Neural cell (in vitro differentiated cells): Measurements from ENCODE around the gene CDK15. TPM values are rescaled to one million over a fixed set of nuclear protein-coding genes. Genes with fewer than 3 reads are reported as not detected.

Experiments
- H2AFZ ChIP-seq: fragments of 200-600, 300-800 bp; sonication (generic), shearing (Covaris generic); 2 replicates; pipeline ENCODE4 v1.6.0; 2014; ENCODE audit warnings: low read depth, mild to moderate bottlenecking, antibody characterized with exemption, low read length, moderate library complexity
- H3F3A ChIP-seq: fragments of 200-600 bp; shearing (Covaris generic); 2 replicates; pipeline ENCODE4 v1.6.1; 2016; ENCODE audit warnings: mild to moderate bottlenecking, moderate library complexity, mixed read lengths, antibody characterized with exemption, low read length; ENCODE audit not compliant: insufficient read depth, poor library complexity, severe bottlenecking
- H3K27ac ChIP-seq: fragments of 200-600, 300-800 bp; sonication (generic), shearing (Covaris generic); 2 replicates; pipeline ENCODE4 v1.5.1; 2014; ENCODE audit warnings: mild to moderate bottlenecking, low read length, moderate library complexity
- H3K27me3 ChIP-seq: fragments of 300-800, 200-600 bp; sonication (generic), shearing (Covaris generic); 2 replicates; pipeline ENCODE4 v1.6.0; 2014; ENCODE audit warnings: mild to moderate bottlenecking, low read depth, low read length, moderate library complexity; ENCODE audit not compliant: insufficient read depth
- H3K36me3 ChIP-seq: fragments of 300-800, 200-600 bp; sonication (generic), shearing (Covaris generic); 2 replicates; pipeline ENCODE4 v1.5.1; 2014; ENCODE audit warnings: mild to moderate bottlenecking, antibody characterized with exemption, low read length, moderate library complexity; ENCODE audit not compliant: insufficient read depth
- H3K4me2 ChIP-seq: fragments of 300-800, 200-600 bp; sonication (generic), shearing (Covaris generic); 2 replicates; pipeline ENCODE4 v1.6.0; 2014; ENCODE audit warnings: mild to moderate bottlenecking, low read length
- H3K4me3 ChIP-seq: fragments of 300-800, 200-600 bp; sonication (generic), shearing (Covaris generic); 2 replicates; pipeline ENCODE4 v1.5.1; 2014; ENCODE audit warnings: mild to moderate bottlenecking, low read length, moderate library complexity
- H3K79me2 ChIP-seq: fragments of 200-600 bp; shearing (Covaris generic); replicated peaks from 2 replicates; pipeline ENCODE4 v1.6.0; 2014; ENCODE audit warnings: mild to moderate bottlenecking, low read length, moderate library complexity; ENCODE audit not compliant: insufficient read depth
- H3K9ac ChIP-seq: fragments of 300-800, 200-600 bp; sonication (generic), shearing (Covaris generic); 2 replicates; pipeline ENCODE4 v1.6.1; 2016; ENCODE audit warnings: mild to moderate bottlenecking, low read length, mixed read lengths
- H3K9me2 ChIP-seq: fragments of 200-600 bp; shearing (Covaris generic); 2 replicates; pipeline ENCODE4 v1.6.1; 2016; ENCODE audit warnings: mild to moderate bottlenecking, low read length, mixed read lengths; ENCODE audit not compliant: insufficient read depth
- H3K9me3 ChIP-seq: fragments of 200-600, 300-800 bp; sonication (generic), shearing (Covaris generic); 2 replicates; pipeline ENCODE4 v1.6.1; 2016; ENCODE audit warnings: mild to moderate bottlenecking, mixed run types, low read length, moderate library complexity, mixed read lengths
- H4K20me1 ChIP-seq: fragments of 200-600 bp; shearing (Covaris generic); 2 replicates; pipeline ENCODE4 v1.6.1; 2016; ENCODE audit warnings: mild to moderate bottlenecking, mixed run types; ENCODE audit not compliant: insufficient read depth
- CTCF ChIP-seq: fragments of 450-650 bp; IDR thresholded peaks from 2 replicates; pipeline ENCODE4 v1.5.1; 2014; ENCODE audit warnings: antibody characterized with exemption, mild to moderate bottlenecking, moderate library complexity; ENCODE audit not compliant: poor library complexity, severe bottlenecking
- EP300 ChIP-seq: fragments of 450-650 bp; conservative IDR thresholded peaks from 2 replicates; pipeline ENCODE4 v1.6.1; 2014; ENCODE audit warnings: antibody characterized with exemption, mild to moderate bottlenecking, moderate library complexity; ENCODE audit not compliant: poor library complexity, severe bottlenecking
- EZH2 ChIP-seq: fragments of 200-600, 300-800 bp; shearing (Covaris generic), sonication (generic); IDR thresholded peaks from 2 replicates; pipeline ENCODE4 v1.6.1; 2014; ENCODE audit warnings: antibody characterized with exemption, low read length, borderline replicate concordance, mild to moderate bottlenecking; ENCODE audit not compliant: insufficient read depth, poor library complexity, severe bottlenecking
- POLR2AphosphoS5 ChIP-seq: IDR thresholded peaks from 2 replicates; pipeline ENCODE4 v1.6.1; 2012
- RAD21 ChIP-seq: fragments of 450-650 bp; conservative IDR thresholded peaks from 2 replicates; pipeline ENCODE4 v1.6.1; 2014; ENCODE audit warnings: antibody characterized with exemption, mild to moderate bottlenecking, moderate library complexity
- SMC3 ChIP-seq: fragments of 450-650 bp; conservative IDR thresholded peaks from 2 replicates; pipeline ENCODE4 v1.6.1; 2014; ENCODE audit warnings: antibody characterized with exemption, mild to moderate bottlenecking, moderate library complexity; ENCODE audit not compliant: poor library complexity
- polyA plus RNA-seq: library from polyadenylated mRNA; depleted of rRNA; stranded (reverse); fragments of >200 nt; gene quantifications from 2 replicates; pipeline ENCODE4 v1.2.3, GENCODE V29; 2014
- TF ChIP-seq, protein P1 (sequence below): IDR thresholded peaks from 2 replicates; pipeline ENCODE4 v1.6.1; 2012; ENCODE audit warnings: borderline replicate concordance

Gene CDK15
- polyA plus RNA-seq, 1 donor from 2014 or later, result 0.09 TPM

DNA sequence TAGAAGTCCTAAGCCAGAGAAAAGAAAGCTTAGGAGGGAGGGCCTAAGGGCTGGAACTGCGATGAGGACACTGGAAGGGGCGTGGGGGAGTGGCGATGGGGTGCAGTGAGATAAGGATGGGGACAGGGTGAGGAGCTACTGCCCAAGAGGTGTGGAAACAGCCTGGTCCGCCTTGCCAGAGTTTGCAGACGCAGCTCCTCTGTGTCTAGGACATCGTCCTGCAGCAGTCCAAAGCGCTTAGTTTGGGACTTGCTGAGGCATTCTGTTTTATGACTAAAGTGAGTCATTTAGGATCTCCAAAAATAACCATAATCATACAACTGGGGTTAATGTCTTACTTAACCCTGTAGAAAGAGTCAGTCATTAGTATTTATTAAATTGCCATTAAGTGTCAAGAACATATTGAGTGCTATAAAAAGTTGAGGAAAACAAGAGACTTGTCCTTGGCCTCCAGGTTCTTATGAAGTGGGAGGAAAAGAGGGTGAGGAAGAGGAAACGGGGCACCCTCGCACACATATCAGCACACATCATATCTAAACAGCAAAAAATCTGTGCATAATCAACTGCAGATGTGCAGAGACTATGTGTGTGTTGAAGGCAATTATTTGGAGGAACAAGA is 74.8 kb downstream of the CDK15 start:
- Histone ChIP-seq H3K9ac (no peak overlapping the region), H3K9me3 (no peaks in the 10 kb centered on the region), H3K27ac (no peak overlapping the region), H2AFZ (no peak overlapping the region), H3K79me2 (no peaks in the 10 kb centered on the region), H3K4me2 (no peak overlapping the region), H3K4me3 (no peak overlapping the region), H4K20me1 (no peaks in the 10 kb centered on the region), H3F3A (no peaks in the 10 kb centered on the region), H3K27me3 (no peaks in the 10 kb centered on the region), H3K36me3 (no peaks in the 10 kb centered on the region), H3K9me2 (no peaks in the 10 kb centered on the region)
- TF ChIP-seq SMC3 (no peak), POLR2AphosphoS5 (no peak), EZH2 (no peak), EP300 (no peak), CTCF (no peak)
- TF ChIP-seq, protein P1, sequence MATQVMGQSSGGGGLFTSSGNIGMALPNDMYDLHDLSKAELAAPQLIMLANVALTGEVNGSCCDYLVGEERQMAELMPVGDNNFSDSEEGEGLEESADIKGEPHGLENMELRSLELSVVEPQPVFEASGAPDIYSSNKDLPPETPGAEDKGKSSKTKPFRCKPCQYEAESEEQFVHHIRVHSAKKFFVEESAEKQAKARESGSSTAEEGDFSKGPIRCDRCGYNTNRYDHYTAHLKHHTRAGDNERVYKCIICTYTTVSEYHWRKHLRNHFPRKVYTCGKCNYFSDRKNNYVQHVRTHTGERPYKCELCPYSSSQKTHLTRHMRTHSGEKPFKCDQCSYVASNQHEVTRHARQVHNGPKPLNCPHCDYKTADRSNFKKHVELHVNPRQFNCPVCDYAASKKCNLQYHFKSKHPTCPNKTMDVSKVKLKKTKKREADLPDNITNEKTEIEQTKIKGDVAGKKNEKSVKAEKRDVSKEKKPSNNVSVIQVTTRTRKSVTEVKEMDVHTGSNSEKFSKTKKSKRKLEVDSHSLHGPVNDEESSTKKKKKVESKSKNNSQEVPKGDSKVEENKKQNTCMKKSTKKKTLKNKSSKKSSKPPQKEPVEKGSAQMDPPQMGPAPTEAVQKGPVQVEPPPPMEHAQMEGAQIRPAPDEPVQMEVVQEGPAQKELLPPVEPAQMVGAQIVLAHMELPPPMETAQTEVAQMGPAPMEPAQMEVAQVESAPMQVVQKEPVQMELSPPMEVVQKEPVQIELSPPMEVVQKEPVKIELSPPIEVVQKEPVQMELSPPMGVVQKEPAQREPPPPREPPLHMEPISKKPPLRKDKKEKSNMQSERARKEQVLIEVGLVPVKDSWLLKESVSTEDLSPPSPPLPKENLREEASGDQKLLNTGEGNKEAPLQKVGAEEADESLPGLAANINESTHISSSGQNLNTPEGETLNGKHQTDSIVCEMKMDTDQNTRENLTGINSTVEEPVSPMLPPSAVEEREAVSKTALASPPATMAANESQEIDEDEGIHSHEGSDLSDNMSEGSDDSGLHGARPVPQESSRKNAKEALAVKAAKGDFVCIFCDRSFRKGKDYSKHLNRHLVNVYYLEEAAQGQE, result no peak

DNA sequence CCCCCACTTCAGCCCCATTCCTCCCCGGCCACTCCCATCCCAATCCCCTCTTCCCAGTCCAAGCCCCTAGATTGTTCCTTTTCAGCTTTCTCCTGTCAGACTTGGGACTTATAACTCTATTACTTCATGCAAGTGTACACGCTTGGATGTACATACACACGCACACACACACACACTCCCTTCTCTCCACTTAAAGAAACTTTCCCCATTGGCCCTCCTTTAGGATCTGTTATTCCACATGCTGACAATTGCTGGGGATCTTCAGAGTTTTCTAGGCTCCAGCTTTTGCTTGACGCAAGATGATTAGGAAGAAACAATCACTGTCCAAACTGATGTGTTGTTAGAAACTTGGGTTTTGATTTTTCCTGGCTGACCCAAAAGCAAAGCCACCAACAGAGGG is 75.4 kb downstream of the CDK15 start:
- Histone ChIP-seq H3K27me3 (no peaks in the 10 kb centered on the region), H3K9ac (no peak overlapping the region), H3K4me2 (no peak overlapping the region), H3K27ac (no peak overlapping the region), H3K79me2 (no peaks in the 10 kb centered on the region), H3K9me2 (no peaks in the 10 kb centered on the region), H2AFZ (no peak overlapping the region), H3K4me3 (peak overlapping the region; percentile 36), H3F3A (no peaks in the 10 kb centered on the region), H3K9me3 (no peaks in the 10 kb centered on the region), H3K36me3 (no peaks in the 10 kb centered on the region), H4K20me1 (no peaks in the 10 kb centered on the region)
- TF ChIP-seq CTCF (no peak), RAD21 (no peak), EP300 (no peak)
